ENCODE results near the gene DVL3.
A peak's percentile ranks its signal among the peaks of the same experiment; 100 is the strongest.
"Not testable (repeated sequence)": the region's sequence is repeated elsewhere in the genome, so short reads cannot be mapped to it uniquely, and the experiment has no call there.

DVL3 gene

DNA sequence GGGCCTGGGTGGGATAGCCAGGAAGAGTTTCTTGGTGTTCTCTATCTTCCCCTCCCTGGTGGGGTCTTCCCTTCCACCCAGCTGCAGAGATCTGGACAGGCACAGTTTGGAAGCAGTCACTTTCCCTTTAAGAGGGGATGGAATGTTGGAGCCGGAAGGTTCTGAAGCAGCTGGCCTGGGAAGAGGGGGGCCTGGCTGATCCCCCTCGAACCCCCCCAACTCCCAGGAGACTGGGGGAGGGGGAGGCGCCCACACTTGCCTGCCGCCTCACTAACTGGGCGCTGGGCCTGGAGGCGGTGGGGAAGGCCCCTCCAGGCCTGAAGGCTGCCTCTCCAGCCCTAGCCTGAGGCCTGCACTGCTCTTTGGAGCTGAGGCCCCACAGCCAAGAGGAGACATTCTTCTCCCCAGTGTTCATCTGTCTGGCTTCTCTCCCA, 1.4 kb downstream of the DVL3 start:
- TF ChIP-seq YY1 (IDR thresholded peaks at IDR 0.05; ENCODE audit: insufficient read depth, insufficient read length) (no peak), ZNF274 (IDR thresholded peaks at IDR 0.05; ENCODE audit: low read depth, low read length) (no peak), SUZ12 (IDR thresholded peaks at IDR 0.05; ENCODE audit: extremely low read depth, insufficient read depth, insufficient read length) (no peak)
- no peak for DNase-seq (ENCODE audit: low read depth, low spot score)
- H3K27me3 ChIP-seq (ENCODE audit: insufficient read depth, insufficient read length), result no peaks in the 10 kb centered on the region
- H3K9me3 ChIP-seq (ENCODE audit: insufficient read depth, low read length), result no peaks in the 10 kb centered on the region
- peak overlapping the region; percentile 95 for H3K4me3 ChIP-seq (ENCODE audit: insufficient read length, low read depth)
- H3K9ac ChIP-seq (ENCODE audit: insufficient read length, low read depth), result peak overlapping the region; percentile 97
- H3K36me3 ChIP-seq (ENCODE audit: insufficient read depth, insufficient read length, low read length), result peaks cover 21% of the 10 kb centered on the region
- H3K4me1 ChIP-seq (ENCODE audit: insufficient read depth, insufficient read length), result peaks cover 7% of the 10 kb centered on the region

DNA sequence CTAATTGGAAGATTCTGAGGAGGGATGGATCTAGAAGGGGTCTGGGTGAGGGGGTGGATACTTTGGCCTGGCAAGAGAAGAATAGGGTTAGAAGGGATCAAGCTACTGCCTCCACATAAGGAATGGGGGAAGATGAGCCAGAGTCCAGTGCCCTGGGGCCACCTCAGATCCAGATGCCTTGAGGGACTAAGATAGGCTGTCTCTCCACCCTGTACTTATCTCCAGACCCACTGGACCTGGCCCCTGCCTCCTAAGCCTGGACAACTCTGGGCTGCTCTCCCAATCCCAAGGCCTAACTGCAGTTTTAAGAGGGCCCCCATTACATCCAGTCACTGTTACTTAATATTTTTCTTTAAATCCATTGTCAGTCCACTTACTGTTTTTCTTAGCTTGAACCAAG, 2.0 kb downstream of the DVL3 start:
- TF ChIP-seq YY1 (IDR thresholded peaks at IDR 0.05; ENCODE audit: insufficient read depth, insufficient read length) (no peak), SUZ12 (IDR thresholded peaks at IDR 0.05; ENCODE audit: extremely low read depth, insufficient read depth, insufficient read length) (no peak), ZNF274 (IDR thresholded peaks at IDR 0.05; ENCODE audit: low read depth, low read length) (no peak)
- Histone ChIP-seq H3K9me3 (ENCODE audit: insufficient read depth, low read length) (no peaks in the 10 kb centered on the region), H3K4me3 (ENCODE audit: insufficient read length, low read depth) (peak overlapping the region; percentile 95), H3K4me1 (ENCODE audit: insufficient read depth, insufficient read length) (peaks cover 7% of the 10 kb centered on the region), H3K36me3 (ENCODE audit: insufficient read depth, insufficient read length, low read length) (peaks cover 26% of the 10 kb centered on the region), H3K9ac (ENCODE audit: insufficient read length, low read depth) (peak overlapping the region; percentile 97), H3K27me3 (ENCODE audit: insufficient read depth, insufficient read length) (no peaks in the 10 kb centered on the region)
- DNase-seq (ENCODE audit: low read depth, low spot score), result no peak

DNA sequence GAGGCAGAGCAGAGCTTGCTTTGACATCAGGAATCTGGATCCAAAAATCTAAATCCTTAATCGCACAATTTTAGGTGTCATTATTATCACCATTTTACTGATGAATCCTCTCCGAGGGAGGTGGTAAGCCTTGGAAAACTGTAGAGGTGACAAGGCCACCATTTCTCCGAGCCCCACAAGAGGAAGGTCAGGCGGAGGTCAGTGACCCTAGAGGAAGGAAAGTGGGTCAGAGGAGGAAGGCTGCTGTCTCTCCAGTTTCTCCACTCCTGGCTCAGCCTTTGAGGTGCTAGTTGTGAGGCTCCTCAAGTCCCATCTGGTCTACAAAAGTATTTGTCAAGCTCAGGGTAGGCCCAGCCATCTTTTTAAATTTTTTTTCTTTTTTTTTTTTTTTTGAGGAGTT, 3.2 kb downstream of the DVL3 start:
- H3K27me3 ChIP-seq (ENCODE audit: insufficient read depth, insufficient read length), result no peaks in the 10 kb centered on the region
- no peak overlapping the region for H3K4me3 ChIP-seq (ENCODE audit: insufficient read length, low read depth)

DNA sequence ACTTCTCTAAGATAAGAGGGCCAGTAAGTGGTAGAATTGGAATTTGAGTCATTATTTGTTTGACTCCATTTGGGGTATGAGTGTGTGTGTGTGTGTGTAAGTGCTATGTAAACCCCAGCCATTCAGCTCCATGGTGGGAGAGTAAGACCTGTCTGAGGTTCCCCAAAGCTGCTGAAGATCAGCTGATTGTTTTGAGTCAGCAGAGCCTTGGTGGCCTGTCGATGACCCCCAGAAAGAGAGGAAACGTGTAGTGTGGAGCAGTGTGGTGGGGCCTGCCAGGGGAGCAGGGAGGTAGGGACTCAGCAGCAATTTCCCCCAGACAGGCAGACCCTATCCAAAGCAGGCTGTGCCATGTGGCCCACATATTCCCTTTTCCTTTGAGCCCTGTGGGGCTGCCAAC, 5.3 kb downstream of the DVL3 start:
- H3K9me3 ChIP-seq (ENCODE audit: insufficient read depth, low read length), result no peaks in the 10 kb centered on the region
- peaks cover 7% of the 10 kb centered on the region for H3K4me1 ChIP-seq (ENCODE audit: insufficient read depth, insufficient read length)
- H3K4me3 ChIP-seq (ENCODE audit: insufficient read length, low read depth), result no peak overlapping the region
- no peak for DNase-seq (ENCODE audit: low read depth, low spot score)
- H3K27me3 ChIP-seq (ENCODE audit: insufficient read depth, insufficient read length), result no peaks in the 10 kb centered on the region
- H3K9ac ChIP-seq (ENCODE audit: insufficient read length, low read depth), result no peak overlapping the region
- TF ChIP-seq ZNF274 (IDR thresholded peaks at IDR 0.05; ENCODE audit: low read depth, low read length) (no peak), SUZ12 (IDR thresholded peaks at IDR 0.05; ENCODE audit: extremely low read depth, insufficient read depth, insufficient read length) (no peak), YY1 (IDR thresholded peaks at IDR 0.05; ENCODE audit: insufficient read depth, insufficient read length) (no peak)
- H3K36me3 ChIP-seq (ENCODE audit: insufficient read depth, insufficient read length, low read length), result peaks cover 58% of the 10 kb centered on the region

More for the DNA sequence above, 3.2 kb downstream of the DVL3 start:
- no peak for DNase-seq (ENCODE audit: low read depth, low spot score)
- no peak overlapping the region for H3K9ac ChIP-seq (ENCODE audit: insufficient read length, low read depth)
- peaks cover 37% of the 10 kb centered on the region for H3K36me3 ChIP-seq (ENCODE audit: insufficient read depth, insufficient read length, low read length)
- H3K9me3 ChIP-seq (ENCODE audit: insufficient read depth, low read length), result no peaks in the 10 kb centered on the region
- no peak for TF ChIP-seq SUZ12 (IDR thresholded peaks at IDR 0.05; ENCODE audit: extremely low read depth, insufficient read depth, insufficient read length)
- no peak for TF ChIP-seq ZNF274 (IDR thresholded peaks at IDR 0.05; ENCODE audit: low read depth, low read length)
- no peak for TF ChIP-seq YY1 (IDR thresholded peaks at IDR 0.05; ENCODE audit: insufficient read depth, insufficient read length)
- peaks cover 7% of the 10 kb centered on the region for H3K4me1 ChIP-seq (ENCODE audit: insufficient read depth, insufficient read length)

DNA sequence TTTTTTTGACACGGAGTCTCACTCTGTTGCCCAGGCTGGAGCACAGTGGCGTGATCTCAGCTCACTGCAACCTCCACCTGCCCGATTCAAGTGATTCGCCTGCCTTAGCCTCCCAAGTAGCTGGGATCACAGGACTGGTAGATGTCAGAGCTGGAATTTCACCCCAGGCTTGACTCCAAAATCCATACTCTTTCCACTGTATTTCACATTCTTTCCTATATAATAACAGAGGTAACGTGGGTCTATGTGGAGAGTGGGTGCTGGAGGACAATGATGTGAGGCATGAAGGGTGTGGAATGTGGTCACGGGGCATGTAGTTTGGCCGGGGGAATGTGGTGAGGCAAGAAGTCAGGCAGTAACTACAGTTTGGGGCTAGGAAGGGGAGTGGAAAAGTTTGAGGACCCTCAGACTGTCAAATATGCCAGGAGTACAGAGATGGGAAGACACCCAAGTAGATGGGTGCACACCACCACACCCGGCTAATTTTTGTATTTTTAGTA, 7.4 kb downstream of the DVL3 start:
- not testable (repeated sequence) for H3K4me1 ChIP-seq (ENCODE audit: insufficient read depth, insufficient read length); DNase-seq (ENCODE audit: low read depth, low spot score); H3K4me3 ChIP-seq (ENCODE audit: insufficient read length, low read depth); H3K9ac ChIP-seq (ENCODE audit: insufficient read length, low read depth); H3K9me3 ChIP-seq (ENCODE audit: insufficient read depth, low read length); H3K27me3 ChIP-seq (ENCODE audit: insufficient read depth, insufficient read length)
- H3K36me3 ChIP-seq (ENCODE audit: insufficient read depth, insufficient read length, low read length), result peaks cover 79% of the 10 kb centered on the region

DNA sequence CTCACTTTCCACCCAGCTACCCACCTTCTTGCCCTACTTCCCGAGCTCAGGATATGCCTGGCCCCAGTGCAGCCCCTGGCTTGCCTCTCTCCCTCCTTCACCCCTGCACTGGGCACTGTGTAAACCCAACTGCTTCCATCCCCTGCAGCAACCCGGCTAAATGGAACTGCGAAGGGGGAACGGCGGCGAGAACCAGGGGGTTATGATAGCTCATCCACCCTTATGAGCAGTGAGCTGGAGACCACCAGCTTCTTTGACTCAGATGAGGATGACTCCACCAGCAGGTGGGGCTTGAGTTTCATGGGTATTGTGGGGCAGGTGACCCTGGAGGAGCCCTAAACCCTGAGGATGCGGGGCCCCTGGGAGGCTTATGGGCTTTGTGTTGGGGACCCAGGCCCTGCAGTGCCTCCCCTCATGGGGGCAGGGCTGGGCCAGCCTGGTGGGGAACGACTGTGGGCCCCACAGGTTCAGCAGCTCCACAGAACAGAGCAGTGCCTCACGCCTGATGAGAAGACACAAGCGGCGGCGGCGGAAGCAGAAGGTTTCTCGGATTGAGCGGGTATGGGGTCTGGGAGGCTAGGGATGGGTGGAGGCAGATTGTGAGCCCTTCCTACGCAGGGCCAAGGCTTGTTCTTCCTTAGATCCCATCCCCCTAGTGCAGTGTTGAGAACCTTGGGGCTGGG, 9.6 kb downstream of the DVL3 start:
- Histone ChIP-seq H3K27me3 (ENCODE audit: insufficient read depth, insufficient read length) (no peaks in the 10 kb centered on the region), H3K4me3 (ENCODE audit: insufficient read length, low read depth) (no peak overlapping the region), H3K9me3 (ENCODE audit: insufficient read depth, low read length) (no peaks in the 10 kb centered on the region), H3K36me3 (ENCODE audit: insufficient read depth, insufficient read length, low read length) (peaks cover 89% of the 10 kb centered on the region), H3K4me1 (ENCODE audit: insufficient read depth, insufficient read length) (peaks cover 3% of the 10 kb centered on the region), H3K9ac (ENCODE audit: insufficient read length, low read depth) (no peak overlapping the region)
- TF ChIP-seq YY1 (IDR thresholded peaks at IDR 0.05; ENCODE audit: insufficient read depth, insufficient read length) (no peak), SUZ12 (IDR thresholded peaks at IDR 0.05; ENCODE audit: extremely low read depth, insufficient read depth, insufficient read length) (no peak), ZNF274 (IDR thresholded peaks at IDR 0.05; ENCODE audit: low read depth, low read length) (no peak)
- no peak for DNase-seq (ENCODE audit: low read depth, low spot score)

DNA sequence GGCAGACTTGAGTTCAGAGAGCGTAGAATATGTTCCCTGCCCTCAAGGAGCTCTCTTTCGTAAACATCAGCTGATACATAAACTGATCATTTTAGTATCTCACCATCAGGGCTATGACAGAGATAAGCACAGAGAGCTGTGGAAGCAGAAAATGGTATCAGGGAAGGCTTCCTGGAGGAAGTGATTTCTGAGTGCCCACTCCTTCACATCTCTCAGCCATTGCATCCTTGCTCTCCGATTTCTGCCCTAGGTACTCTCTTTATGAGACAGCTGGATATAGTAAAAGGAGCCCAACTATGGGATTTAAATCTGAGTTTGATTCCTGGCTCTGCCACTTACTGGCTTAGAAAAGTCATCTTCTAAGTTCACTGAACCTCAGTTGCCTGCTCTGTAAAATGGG, 10.4 kb downstream of the DVL3 start:
- Histone ChIP-seq H3K4me1 (ENCODE audit: insufficient read depth, insufficient read length) (peaks cover 2% of the 10 kb centered on the region), H3K27me3 (ENCODE audit: insufficient read depth, insufficient read length) (no peaks in the 10 kb centered on the region), H3K4me3 (ENCODE audit: insufficient read length, low read depth) (no peak overlapping the region), H3K9me3 (ENCODE audit: insufficient read depth, low read length) (no peaks in the 10 kb centered on the region), H3K9ac (ENCODE audit: insufficient read length, low read depth) (no peak overlapping the region), H3K36me3 (ENCODE audit: insufficient read depth, insufficient read length, low read length) (peaks cover 91% of the 10 kb centered on the region)
- TF ChIP-seq YY1 (IDR thresholded peaks at IDR 0.05; ENCODE audit: insufficient read depth, insufficient read length), result no peak
- TF ChIP-seq ZNF274 (IDR thresholded peaks at IDR 0.05; ENCODE audit: low read depth, low read length), result no peak
- TF ChIP-seq SUZ12 (IDR thresholded peaks at IDR 0.05; ENCODE audit: extremely low read depth, insufficient read depth, insufficient read length), result no peak
- no peak for DNase-seq (ENCODE audit: low read depth, low spot score)

Measured in NT2/D1 (cell line).